ENCODE measurements around the gene RELN. TPM values are rescaled to one million over a fixed set of nuclear protein-coding genes. Genes with fewer than 3 reads are reported as not detected.

The RELN gene
- total RNA-seq, 1 experiment from 2014 or later: 8.0 TPM

DNA sequence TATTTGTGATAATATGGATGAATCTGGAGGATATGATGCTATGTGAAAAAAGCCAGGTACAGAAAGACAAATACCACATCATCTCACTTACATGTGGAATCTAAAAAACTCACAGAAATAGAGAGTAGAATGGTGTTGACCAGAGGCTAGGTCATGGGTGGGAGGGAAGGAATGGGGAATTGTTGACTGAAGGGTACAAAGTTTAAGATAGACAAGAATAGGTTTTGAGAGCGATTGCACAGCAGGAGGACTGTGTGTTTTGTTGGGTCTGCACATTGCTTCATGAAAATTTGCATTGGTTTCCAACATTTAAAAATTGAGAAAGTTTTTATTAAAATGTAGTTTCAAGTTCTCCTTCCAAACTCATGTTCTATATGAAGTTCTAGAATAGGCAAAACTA, 551.8 kb downstream of the RELN start:
- Histone ChIP-seq H3K4me3 (ENCODE audit: low read length) (no peak overlapping the region), H3K9me2 (replicated peaks; ENCODE audit: low read length) (no peaks in the 10 kb centered on the region), H3K9ac (ENCODE audit: low read length) (no peak overlapping the region), H3K36me3 (ENCODE audit: low read depth, low read length) (no peaks in the 10 kb centered on the region), H3K79me2 (ENCODE audit: low read length) (no peaks in the 10 kb centered on the region), H3F3A (ENCODE audit: low read length, unreplicated experiment) (no peaks in the 10 kb centered on the region), H3K4me2 (ENCODE audit: low read length) (no peak overlapping the region), H2AFZ (ENCODE audit: low read length) (no peak overlapping the region), H4K20me1 (ENCODE audit: low read length) (no peaks in the 10 kb centered on the region), H3K4me1 (ENCODE audit: insufficient read depth, low read length) (peaks cover 12% of the 10 kb centered on the region), H3K27ac (ENCODE audit: low read length) (no peak overlapping the region), H3K27me3 (ENCODE audit: low read length) (no peaks in the 10 kb centered on the region), H3K9me3 (ENCODE audit: low read length) (no peaks in the 10 kb centered on the region)
- BruUV-seq (replicated peaks): no TSS peak
- ChIA-PET CTCF (no interaction called here), POLR2A (ENCODE audit: unreplicated experiment) (no interaction called here)
- DNase-seq (no peak), ATAC-seq (no peak)
- no peak for TF ChIP-seq EZH2phosphoT487 (IDR thresholded peaks at IDR 0.05; ENCODE audit: borderline replicate concordance, low read length)
- TF ChIP-seq EZH2 (IDR thresholded peaks at IDR 0.05; ENCODE audit: low read length, unreplicated experiment): no peak
- intact Hi-C loops (cut with micrococcal nuclease): no loop called here

DNA sequence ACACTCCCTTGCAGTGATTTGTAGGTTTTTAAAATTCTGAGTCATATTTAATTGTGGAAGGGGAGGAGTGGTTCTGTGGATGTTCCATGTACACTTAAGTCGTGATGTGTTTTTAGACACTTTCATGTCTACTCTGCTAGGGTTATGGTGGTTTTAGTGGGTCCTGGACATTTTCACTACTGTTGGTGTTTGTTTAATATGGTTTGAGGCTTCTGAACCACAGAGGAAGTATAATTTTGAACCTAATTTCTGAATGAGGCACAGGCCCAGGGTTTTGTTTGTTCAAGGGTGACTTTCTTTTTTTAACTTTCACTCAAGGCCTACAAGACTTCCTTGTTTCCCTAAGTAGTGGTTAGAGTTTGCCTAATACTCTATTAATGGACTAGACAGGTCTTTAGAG, 556.7 kb downstream of the RELN start:
- no peaks in the 10 kb centered on the region for H3K27me3 ChIP-seq (ENCODE audit: low read length)
- peak overlapping the region; percentile 67 for H3K4me2 ChIP-seq (ENCODE audit: low read length)
- H2AFZ ChIP-seq (ENCODE audit: low read length): peak overlapping the region; percentile 56; the same call in 1 of the 2 replicates
- DNase-seq (peak; percentile 60), ATAC-seq (peak; percentile 93)
- no peaks in the 10 kb centered on the region for H3K9me2 ChIP-seq (replicated peaks; ENCODE audit: low read length)
- no peak for TF ChIP-seq EZH2phosphoT487 (IDR thresholded peaks at IDR 0.05; ENCODE audit: borderline replicate concordance, low read length)
- TF ChIP-seq, protein P1, sequence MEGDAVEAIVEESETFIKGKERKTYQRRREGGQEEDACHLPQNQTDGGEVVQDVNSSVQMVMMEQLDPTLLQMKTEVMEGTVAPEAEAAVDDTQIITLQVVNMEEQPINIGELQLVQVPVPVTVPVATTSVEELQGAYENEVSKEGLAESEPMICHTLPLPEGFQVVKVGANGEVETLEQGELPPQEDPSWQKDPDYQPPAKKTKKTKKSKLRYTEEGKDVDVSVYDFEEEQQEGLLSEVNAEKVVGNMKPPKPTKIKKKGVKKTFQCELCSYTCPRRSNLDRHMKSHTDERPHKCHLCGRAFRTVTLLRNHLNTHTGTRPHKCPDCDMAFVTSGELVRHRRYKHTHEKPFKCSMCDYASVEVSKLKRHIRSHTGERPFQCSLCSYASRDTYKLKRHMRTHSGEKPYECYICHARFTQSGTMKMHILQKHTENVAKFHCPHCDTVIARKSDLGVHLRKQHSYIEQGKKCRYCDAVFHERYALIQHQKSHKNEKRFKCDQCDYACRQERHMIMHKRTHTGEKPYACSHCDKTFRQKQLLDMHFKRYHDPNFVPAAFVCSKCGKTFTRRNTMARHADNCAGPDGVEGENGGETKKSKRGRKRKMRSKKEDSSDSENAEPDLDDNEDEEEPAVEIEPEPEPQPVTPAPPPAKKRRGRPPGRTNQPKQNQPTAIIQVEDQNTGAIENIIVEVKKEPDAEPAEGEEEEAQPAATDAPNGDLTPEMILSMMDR (conservative IDR thresholded peaks at IDR 0.05; ENCODE audit: low read depth, low read length): no peak
- TF ChIP-seq EZH2 (IDR thresholded peaks at IDR 0.05; ENCODE audit: low read length, unreplicated experiment): no peak
- H4K20me1 ChIP-seq (ENCODE audit: low read length): no peaks in the 10 kb centered on the region
- peak overlapping the region; percentile 36; the same call in 1 of the 2 replicates for H3K4me3 ChIP-seq (ENCODE audit: low read length)
- no peaks in the 10 kb centered on the region for H3F3A ChIP-seq (ENCODE audit: low read length, unreplicated experiment)
- CTCF ChIA-PET: no interaction called here
- H3K4me1 ChIP-seq (ENCODE audit: insufficient read depth, low read length): peaks cover 22% of the 10 kb centered on the region
- POLR2A ChIA-PET (ENCODE audit: unreplicated experiment): no interaction called here
- H3K27ac ChIP-seq (ENCODE audit: low read length): peak overlapping the region; percentile 70
- no peaks in the 10 kb centered on the region for H3K79me2 ChIP-seq (ENCODE audit: low read length)
- H3K9me3 ChIP-seq (ENCODE audit: low read length): no peaks in the 10 kb centered on the region
- H3K9ac ChIP-seq (ENCODE audit: low read length): no peak overlapping the region
- intact Hi-C loops (cut with micrococcal nuclease): loop anchor here (1.0 kb wide), 1 partner anchor 40 kb away; no protein-coding TSS in a partner anchor
- no peaks in the 10 kb centered on the region for H3K36me3 ChIP-seq (ENCODE audit: low read depth, low read length)
- no TSS peak for BruUV-seq (replicated peaks)

DNA sequence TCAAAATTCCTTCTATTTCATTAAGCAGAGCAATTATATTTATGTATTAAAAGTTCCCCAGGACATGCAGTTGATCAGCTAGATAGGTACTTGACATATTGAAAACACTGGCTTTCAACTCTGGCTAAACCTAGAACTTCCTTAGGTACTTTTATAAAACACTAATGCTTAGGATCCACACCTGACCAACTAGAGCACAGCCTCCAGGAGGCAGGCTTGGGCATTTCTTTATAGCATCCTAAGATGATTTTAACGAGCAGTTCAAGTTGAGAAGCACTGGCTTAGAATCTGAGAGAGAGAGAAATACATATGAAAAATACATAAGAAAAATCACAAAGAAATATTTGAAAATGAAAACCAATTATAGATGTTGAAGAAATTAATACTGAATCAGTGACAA, 564.3 kb downstream of the RELN start:
- Histone ChIP-seq H3K4me3 (ENCODE audit: low read length) (no peak overlapping the region), H3K9ac (ENCODE audit: low read length) (no peak overlapping the region), H2AFZ (ENCODE audit: low read length) (no peak overlapping the region), H3F3A (ENCODE audit: low read length, unreplicated experiment) (no peaks in the 10 kb centered on the region), H3K36me3 (ENCODE audit: low read depth, low read length) (no peaks in the 10 kb centered on the region), H3K4me2 (ENCODE audit: low read length) (no peak overlapping the region), H3K27me3 (ENCODE audit: low read length) (no peaks in the 10 kb centered on the region), H3K4me1 (ENCODE audit: insufficient read depth, low read length) (no peaks in the 10 kb centered on the region), H3K9me2 (replicated peaks; ENCODE audit: low read length) (no peaks in the 10 kb centered on the region), H4K20me1 (ENCODE audit: low read length) (no peaks in the 10 kb centered on the region), H3K27ac (ENCODE audit: low read length) (no peak overlapping the region), H3K9me3 (ENCODE audit: low read length) (no peaks in the 10 kb centered on the region), H3K79me2 (ENCODE audit: low read length) (no peaks in the 10 kb centered on the region)
- TF ChIP-seq, protein P1 (conservative IDR thresholded peaks at IDR 0.05; ENCODE audit: low read depth, low read length): peak; percentile 43; the same call in 1 of the 2 replicates
- TF ChIP-seq EZH2 (IDR thresholded peaks at IDR 0.05; ENCODE audit: low read length, unreplicated experiment) (no peak), EZH2phosphoT487 (IDR thresholded peaks at IDR 0.05; ENCODE audit: borderline replicate concordance, low read length) (no peak)
- ATAC-seq (peak; percentile 43; the same call in 1 of the 2 replicates), DNase-seq (peak; percentile 12)
- POLR2A ChIA-PET (ENCODE audit: unreplicated experiment): no interaction called here
- CTCF ChIA-PET: no interaction called here
- intact Hi-C loops (cut with micrococcal nuclease): no loop called here
- no TSS peak for BruUV-seq (replicated peaks)
